Lower lobe of right lung (tissue), 2 donors: ENCODE measurements around the gene CDKAL1. TPM values are rescaled to one million over a fixed set of nuclear protein-coding genes. Genes with fewer than 3 reads are reported as not detected.

Experiments
- ATAC-seq, 2 donors: fragments of 200-7000 bp; cut with Tn5 transposase; one replicate each; pipeline ENCODE4 v1.9.1; 2020 to 2022; ENCODE audit warnings: mild to moderate bottlenecking in 2 of 2, moderate library complexity in 2 of 2
- DNase-seq: peaks from one replicate; pipeline ENCODE4 v3.0.0-alpha.2; 2020
- H3K27ac ChIP-seq: fragments of 200-600 bp; one replicate; pipeline ENCODE4 v1.8.0; 2022
- H3K27me3 ChIP-seq: fragments of 200-600 bp; one replicate; pipeline ENCODE4 v1.8.0; 2022; ENCODE audit warnings: low read depth
- H3K36me3 ChIP-seq: fragments of 200-600 bp; one replicate; pipeline ENCODE4 v1.8.0; 2022; ENCODE audit warnings: mild to moderate bottlenecking
- H3K4me1 ChIP-seq: fragments of 200-600 bp; one replicate; pipeline ENCODE4 v1.8.0; 2022
- H3K4me3 ChIP-seq: fragments of 200-600 bp; one replicate; pipeline ENCODE4 v1.8.0; 2022; ENCODE audit warnings: mild to moderate bottlenecking
- H3K9me3 ChIP-seq: fragments of 200-600 bp; one replicate; pipeline ENCODE4 v1.8.0; 2022
- intact Hi-C: fragments of 100-400 bp; cut with DNase I; formaldehyde crosslinking; loops from one replicate; pipeline ENCODE4 v1.11.0; 2022
- total RNA-seq: library from RNA; stranded (reverse); fragmentation: NEBNext Ultra II Directional; extraction: Animal tissue kit (Norgen Biotek cat#: 25700); gene quantifications from one replicate; pipeline ENCODE4 v1.2.1, GENCODE V29; 2021
- TF ChIP-seq, protein P1 (sequence below): fragments of 200-600 bp; IDR thresholded peaks from one replicate; pipeline ENCODE4 v1.8.0; 2022; ENCODE audit warnings: antibody characterized with exemption, mild to moderate bottlenecking
- donor health status: DM: no; HTN: yes; CAD: no; lungs with severe emphysema.

CDKAL1 gene
- total RNA-seq, 1 donor from 2014 or later: 16.0 TPM

- no peaks in the 10 kb centered on the region for H3K27me3 ChIP-seq
- no peaks in the 10 kb centered on the region for H3K36me3 ChIP-seq
- no peaks in the 10 kb centered on the region for H3K9me3 ChIP-seq
- ATAC-seq: no peak
- intact Hi-C loops: no loop called here
- H3K4me3 ChIP-seq: no peak overlapping the region
- H3K4me1 ChIP-seq: no peaks in the 10 kb centered on the region
- DNase-seq: no peak
- TF ChIP-seq, protein P1, sequence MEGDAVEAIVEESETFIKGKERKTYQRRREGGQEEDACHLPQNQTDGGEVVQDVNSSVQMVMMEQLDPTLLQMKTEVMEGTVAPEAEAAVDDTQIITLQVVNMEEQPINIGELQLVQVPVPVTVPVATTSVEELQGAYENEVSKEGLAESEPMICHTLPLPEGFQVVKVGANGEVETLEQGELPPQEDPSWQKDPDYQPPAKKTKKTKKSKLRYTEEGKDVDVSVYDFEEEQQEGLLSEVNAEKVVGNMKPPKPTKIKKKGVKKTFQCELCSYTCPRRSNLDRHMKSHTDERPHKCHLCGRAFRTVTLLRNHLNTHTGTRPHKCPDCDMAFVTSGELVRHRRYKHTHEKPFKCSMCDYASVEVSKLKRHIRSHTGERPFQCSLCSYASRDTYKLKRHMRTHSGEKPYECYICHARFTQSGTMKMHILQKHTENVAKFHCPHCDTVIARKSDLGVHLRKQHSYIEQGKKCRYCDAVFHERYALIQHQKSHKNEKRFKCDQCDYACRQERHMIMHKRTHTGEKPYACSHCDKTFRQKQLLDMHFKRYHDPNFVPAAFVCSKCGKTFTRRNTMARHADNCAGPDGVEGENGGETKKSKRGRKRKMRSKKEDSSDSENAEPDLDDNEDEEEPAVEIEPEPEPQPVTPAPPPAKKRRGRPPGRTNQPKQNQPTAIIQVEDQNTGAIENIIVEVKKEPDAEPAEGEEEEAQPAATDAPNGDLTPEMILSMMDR: no peak
- H3K27ac ChIP-seq: no peak overlapping the region
Measured at GRCh38 chr6:20870021-20870420, 335.8 kb downstream of the CDKAL1 start.

GRCh38 chr6:20870493-20870892 lies 336.2 kb downstream of the CDKAL1 start:
- H3K36me3 ChIP-seq: no peaks in the 10 kb centered on the region

DNA sequence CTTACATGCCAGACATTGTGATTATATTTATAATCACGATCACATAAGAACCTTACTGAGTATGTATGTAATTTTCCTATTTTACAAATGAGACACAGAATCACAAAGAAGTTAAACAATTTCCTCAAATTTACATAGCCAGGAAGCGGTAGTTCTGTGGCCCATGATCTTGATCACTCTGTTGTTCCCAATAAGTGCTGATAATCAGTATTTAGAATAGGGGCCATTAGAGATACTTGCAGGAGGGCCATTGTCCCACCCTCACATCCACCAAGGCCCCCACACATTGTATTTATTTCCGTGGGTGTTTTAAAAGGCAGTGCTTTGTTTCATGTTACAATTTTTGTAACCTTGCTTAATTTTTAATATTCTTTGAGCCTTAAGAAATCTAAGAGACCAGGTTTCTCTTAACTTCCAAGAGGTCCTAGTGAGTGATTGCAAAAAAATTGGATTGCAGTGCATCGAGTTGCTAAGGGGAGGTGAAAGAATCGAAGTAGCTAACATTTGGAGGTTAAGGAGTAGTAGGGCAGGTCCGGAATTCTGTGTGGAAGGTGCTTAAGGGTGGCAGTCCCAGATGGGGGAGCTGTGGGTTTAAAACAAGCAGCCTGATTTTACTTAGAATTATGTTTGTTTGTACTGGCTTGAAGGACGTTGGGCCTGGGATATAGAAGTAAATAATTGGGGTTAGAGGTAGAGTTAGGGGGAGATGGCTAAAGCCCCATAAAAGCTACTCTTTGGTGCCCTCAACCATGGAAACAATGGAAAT lies 339.4 kb downstream of the CDKAL1 start:
- Histone ChIP-seq H3K4me3 (no peak overlapping the region), H3K9me3 (no peaks in the 10 kb centered on the region), H3K4me1 (peaks cover 10% of the 10 kb centered on the region), H3K27me3 (no peaks in the 10 kb centered on the region), H3K27ac (no peak overlapping the region), H3K36me3 (no peaks in the 10 kb centered on the region)
- intact Hi-C loops: no loop called here
- DNase-seq (no peak), ATAC-seq (no peak)
- TF ChIP-seq, protein P1: no peak

More at GRCh38 chr6:20870493-20870892, 336.2 kb downstream of the CDKAL1 start:
- intact Hi-C loops: no loop called here
- DNase-seq (no peak), ATAC-seq (no peak)
- TF ChIP-seq, protein P1: no peak
- H3K4me3 ChIP-seq: no peak overlapping the region
- H3K27me3 ChIP-seq: no peaks in the 10 kb centered on the region
- H3K9me3 ChIP-seq: no peaks in the 10 kb centered on the region
- no peaks in the 10 kb centered on the region for H3K4me1 ChIP-seq
- H3K27ac ChIP-seq: no peak overlapping the region

DNA sequence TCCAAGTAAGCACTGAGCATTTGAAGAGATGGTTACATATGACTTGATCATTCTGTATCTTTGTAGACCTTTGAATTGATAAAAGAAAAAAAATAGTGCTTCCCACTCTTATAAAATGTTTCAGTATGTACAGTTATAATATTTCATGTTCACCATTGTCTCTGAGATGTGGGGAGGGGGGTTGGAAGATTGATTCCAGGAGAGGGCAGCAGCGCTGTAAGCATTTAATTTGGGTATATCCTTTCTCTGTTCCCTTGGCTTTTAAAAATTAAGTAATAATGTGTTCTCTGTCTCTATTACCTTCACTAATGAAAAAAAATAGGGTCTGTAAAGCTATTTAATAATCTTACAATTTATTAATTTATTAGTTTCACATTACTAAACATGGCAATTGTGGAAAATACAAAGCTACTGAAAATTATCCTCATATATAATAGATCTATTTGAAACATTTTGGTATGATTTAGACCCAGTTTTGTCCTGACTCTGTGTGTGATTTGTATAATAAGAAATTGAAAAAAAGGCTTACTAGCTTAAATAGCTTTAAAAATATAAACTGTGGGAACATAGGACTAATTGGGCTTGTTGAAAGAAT lies 341.2 kb downstream of the CDKAL1 start:
- ATAC-seq: no peak
- intact Hi-C loops: no loop called here
- Histone ChIP-seq H3K4me1 (peaks cover 10% of the 10 kb centered on the region), H3K36me3 (no peaks in the 10 kb centered on the region), H3K4me3 (no peak overlapping the region), H3K9me3 (no peaks in the 10 kb centered on the region), H3K27ac (no peak overlapping the region), H3K27me3 (no peaks in the 10 kb centered on the region)
- no peak for DNase-seq
- TF ChIP-seq, protein P1: no peak

DNA sequence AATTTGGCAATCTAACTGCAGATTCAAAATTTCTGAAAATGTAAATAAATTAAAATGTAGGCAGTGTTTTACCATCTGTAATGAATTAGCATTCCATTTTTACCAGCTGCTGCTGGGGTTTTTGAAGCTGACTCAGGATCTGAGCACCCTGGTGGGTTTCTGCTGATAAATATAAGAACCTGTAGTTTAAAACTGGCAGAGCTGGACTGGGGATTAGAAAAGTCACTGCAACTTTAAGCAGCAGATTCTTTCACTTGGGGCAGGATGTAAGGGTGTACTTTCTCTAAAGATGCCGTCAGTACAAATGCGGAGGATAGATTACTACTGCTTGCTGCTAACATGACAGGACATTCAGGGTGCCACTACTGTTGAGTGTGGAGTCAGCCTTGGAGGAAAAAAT lies 341.8 kb downstream of the CDKAL1 start:
- Histone ChIP-seq H3K27me3 (no peaks in the 10 kb centered on the region), H3K4me3 (no peak overlapping the region), H3K36me3 (no peaks in the 10 kb centered on the region), H3K4me1 (peaks cover 10% of the 10 kb centered on the region), H3K9me3 (no peaks in the 10 kb centered on the region), H3K27ac (no peak overlapping the region)
- ATAC-seq: no peak
- DNase-seq: no peak
- intact Hi-C loops: no loop called here
- TF ChIP-seq, protein P1: no peak
